K562 (cell line): ENCODE results near the gene UNC13C. TPM values are rescaled to one million over a fixed set of nuclear protein-coding genes. Genes with fewer than 3 reads are reported as not detected.

Experiments
- GATA2 ChIP-seq: sonication (generic); formaldehyde crosslinking; IDR thresholded peaks from 2 replicates; pipeline ENCODE4 v1.4.0; 2020; ENCODE audit warnings: mild to moderate bottlenecking, missing genetic modification reagents
- NFRKB ChIP-seq: fragments of 450-650 bp; IDR thresholded peaks from 2 replicates; pipeline ENCODE4 v1.6.1; 2016; ENCODE audit warnings: low read depth
- RBM14 ChIP-seq: fragments of 200-400 bp; formaldehyde crosslinking; IDR thresholded peaks from 2 replicates; pipeline ENCODE4 v1.6.1; 2018; ENCODE audit warnings: low read depth, mild to moderate bottlenecking, low read length, moderate library complexity, borderline replicate concordance; ENCODE audit not compliant: insufficient read depth
- REST ChIP-seq, 2 experiments: fragments of 450-650 bp; formaldehyde crosslinking in 1 of 2; IDR thresholded peaks; 2 replicates each; pipeline versions ENCODE4 v1.4.0 to v1.6.1; 2014 to 2020; ENCODE audit warnings: mild to moderate bottlenecking in 2 of 2, borderline replicate concordance in 1 of 2, low read depth in 1 of 2
- SIN3B ChIP-seq: fragments of 450-650 bp; IDR thresholded peaks from 2 replicates; pipeline ENCODE4 v1.6.1; 2017; ENCODE audit warnings: low read depth, mild to moderate bottlenecking, moderate library complexity
- U2AF2 ChIP-seq: fragments of 200-400 bp; formaldehyde crosslinking; optimal IDR thresholded peaks from 2 replicates; pipeline ENCODE3; 2017; ENCODE audit warnings: low read depth, mild to moderate bottlenecking, low read length
- polyA plus RNA-seq, 8 experiments: library from polyadenylated mRNA; depleted of rRNA in 4 of 8; stranded (reverse) in 5 of 8; unstranded in 3 of 8; fragments of >200 nt; fragmentation: Nextera tagmentation in 2 of 8; fragmentation: Illumina TruSeq in 1 of 8; extraction: Ambion mirVana in 2 of 8; extraction: Trizol in 1 of 8; gene quantifications; 2 replicates each; pipeline versions ENCODE4 v1.2.1 to v1.2.3, GENCODE V29; 2011 to 2014; ENCODE audit warnings: inconsistent platforms in 1 of 8, missing spikeins in 1 of 8
- total RNA-seq, 7 experiments: library from RNA; depleted of rRNA in 6 of 7; stranded (reverse); fragments of >200 nt in 6 of 7; fragmentation: Illumina TruSeq in 2 of 7; extraction: Trizol in 2 of 7; gene quantifications; 2 replicates each; pipeline versions ENCODE4 v1.2.1 to v1.2.3, GENCODE V29; 2011 to 2021; ENCODE audit warnings: low replicate concordance in 1 of 7
- TF ChIP-seq, protein P1 (sequence below): fragments of 450-650 bp; IDR thresholded peaks from 2 replicates; pipeline ENCODE4 v1.6.1; 2018; ENCODE audit warnings: mild to moderate bottlenecking, low read depth; ENCODE audit not compliant: partially characterized antibody

UNC13C gene
- total and polyA plus RNA-seq, 9 of the 15 experiments (the other 6 are each of a cell fraction or from before 2014, with no cell fraction given) = not detected

GRCh38 chr15:54187325-54187724, 209.1 kb downstream of the UNC13C start (continued):
- TF ChIP-seq REST (IDR thresholded peaks at IDR 0.05; ENCODE audit: borderline replicate concordance) (no peak), REST (CRISPR knock-in tag; IDR thresholded peaks at IDR 0.05; ENCODE audit: low read depth) (no peak), NFRKB (no peak), GATA2 (CRISPR knock-in tag) (no peak), RBM14 (no peak), SIN3B (no peak), U2AF2 (no peak)
- TF ChIP-seq, protein P1, sequence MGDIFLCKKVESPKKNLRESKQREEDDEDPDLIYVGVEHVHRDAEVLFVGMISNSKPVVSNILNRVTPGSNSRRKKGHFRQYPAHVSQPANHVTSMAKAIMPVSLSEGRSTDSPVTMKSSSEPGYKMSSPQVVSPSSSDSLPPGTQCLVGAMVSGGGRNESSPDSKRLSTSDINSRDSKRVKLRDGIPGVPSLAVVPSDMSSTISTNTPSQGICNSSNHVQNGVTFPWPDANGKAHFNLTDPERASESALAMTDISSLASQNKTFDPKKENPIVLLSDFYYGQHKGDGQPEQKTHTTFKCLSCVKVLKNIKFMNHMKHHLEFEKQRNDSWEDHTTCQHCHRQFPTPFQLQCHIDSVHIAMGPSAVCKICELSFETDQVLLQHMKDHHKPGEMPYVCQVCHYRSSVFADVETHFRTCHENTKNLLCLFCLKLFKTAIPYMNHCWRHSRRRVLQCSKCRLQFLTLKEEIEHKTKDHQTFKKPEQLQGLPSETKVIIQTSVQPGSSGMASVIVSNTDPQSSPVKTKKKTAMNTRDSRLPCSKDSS = no peak
- TF ChIP-seq, all 486 proteins: peak for 0
